DMS79 (cell line): ENCODE data around the gene DLG3.
A peak's percentile ranks its signal among the peaks of the same experiment; 100 is the strongest.

Source experiments
- DNase-seq: peaks from one replicate; lab custom pipeline; 2025; lab: John Stamatoyannopoulos, UW

The DLG3 gene

DNA sequence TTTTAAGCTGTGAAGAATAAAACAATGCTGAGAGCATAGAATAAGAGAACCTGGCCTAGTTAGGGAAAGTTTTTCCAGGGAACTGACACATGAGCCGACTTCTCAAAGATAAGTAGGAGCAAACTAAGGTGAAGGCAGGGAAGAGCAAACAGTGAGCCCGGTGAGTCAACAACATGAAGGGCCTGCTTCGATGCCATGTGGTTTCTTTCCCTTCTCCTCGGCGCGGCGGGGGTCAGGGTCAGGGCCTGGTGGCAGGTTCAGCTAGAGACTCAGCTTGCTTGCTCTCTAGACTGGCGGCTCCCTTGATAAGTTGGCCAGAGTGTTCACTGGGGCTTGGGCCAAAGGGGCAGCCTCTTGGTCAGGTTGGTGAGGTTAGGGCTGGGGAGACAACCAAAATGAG, 81.1 kb downstream of the DLG3 start:
- peak; percentile 18 for DNase-seq

DNA sequence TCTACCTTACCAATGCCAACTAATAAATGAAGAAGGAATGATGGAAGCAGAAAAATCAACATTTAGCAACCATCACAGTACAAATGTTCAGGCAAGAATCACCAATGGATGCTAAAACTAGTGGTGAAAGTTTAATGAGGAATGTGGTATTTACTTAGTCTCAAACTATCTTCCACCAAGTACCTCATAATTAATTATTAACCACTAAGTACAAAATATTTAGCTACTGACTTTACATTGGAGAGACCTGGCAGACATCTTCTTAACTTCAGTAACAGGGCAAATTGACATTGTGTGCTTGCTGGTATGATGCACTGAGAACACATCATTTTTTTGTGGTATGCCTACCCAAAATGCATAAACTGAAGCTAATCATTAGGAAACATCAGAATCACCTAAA, 82.4 kb downstream of the DLG3 start:
- no peak for DNase-seq

GRCh38 chrX:70527610-70528345, 83.1 kb downstream of the DLG3 start:
- no peak for DNase-seq

DNA sequence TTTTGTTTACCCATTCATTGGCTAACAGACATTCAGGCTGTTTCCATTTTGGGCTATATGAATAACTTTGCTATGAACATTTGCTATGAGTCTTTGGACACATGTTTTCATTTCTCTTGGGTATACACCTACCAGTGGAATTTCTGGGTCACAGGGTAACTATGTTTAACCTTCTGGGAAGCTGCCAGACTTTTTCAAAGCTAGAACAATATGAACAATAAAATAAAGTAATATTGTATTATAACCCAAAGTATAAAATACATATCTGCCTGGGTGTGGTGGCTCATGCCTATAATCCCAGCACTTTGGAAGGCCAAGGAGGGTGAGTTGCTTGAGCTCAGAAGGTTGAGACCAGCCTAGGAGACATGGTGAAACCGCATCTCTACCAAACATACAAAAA, 90.6 kb downstream of the DLG3 start:
- no peak for DNase-seq

DNA sequence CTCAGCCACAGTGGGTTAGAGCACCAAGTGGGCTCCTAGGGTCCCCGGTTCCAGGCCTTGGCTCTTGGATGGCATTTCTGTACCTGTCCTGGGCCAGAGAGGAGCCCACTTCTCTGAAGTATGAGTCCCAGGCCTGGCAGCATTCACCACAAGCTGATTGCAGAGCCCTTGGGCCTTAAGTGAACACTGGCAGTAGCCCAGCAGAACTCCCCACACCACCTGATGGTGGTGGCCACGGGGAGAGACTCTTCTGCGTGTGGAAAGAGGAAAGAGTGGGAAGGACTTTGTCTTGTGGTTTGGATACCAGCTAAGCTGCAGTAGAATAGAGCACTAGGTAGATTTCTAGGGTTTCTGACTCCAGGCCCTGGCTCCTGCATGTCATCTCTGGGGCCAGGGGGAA, 104.8 kb downstream of the DLG3 start:
- DNase-seq = no peak

- DNase-seq = no peak
These were observed 107.6 kb downstream of the DLG3 start for GRCh38 chrX:70552130-70552704.

GRCh38 chrX:70553516-70553915, 108.9 kb downstream of the DLG3 start:
- DNase-seq = no peak

DNA sequence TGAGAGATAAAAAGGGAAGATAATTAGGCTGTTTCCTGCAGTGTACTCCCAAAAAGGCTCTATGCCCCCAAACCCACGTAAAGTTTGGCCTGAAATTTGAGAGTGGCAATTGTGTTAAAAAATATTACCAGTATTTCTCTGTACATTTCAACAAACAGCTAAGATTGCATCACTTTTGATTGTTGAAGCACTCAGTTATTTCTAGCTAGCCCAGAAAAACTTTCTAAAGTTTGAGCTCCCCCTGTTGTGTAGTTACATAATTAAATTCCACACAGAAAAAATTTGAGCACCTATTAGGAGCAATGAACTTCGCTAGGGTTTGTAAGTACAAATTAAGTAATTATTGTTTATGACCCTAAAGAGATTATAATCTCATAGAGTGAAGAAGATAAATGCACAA, 109.4 kb downstream of the DLG3 start:
- DNase-seq = no peak

DNA sequence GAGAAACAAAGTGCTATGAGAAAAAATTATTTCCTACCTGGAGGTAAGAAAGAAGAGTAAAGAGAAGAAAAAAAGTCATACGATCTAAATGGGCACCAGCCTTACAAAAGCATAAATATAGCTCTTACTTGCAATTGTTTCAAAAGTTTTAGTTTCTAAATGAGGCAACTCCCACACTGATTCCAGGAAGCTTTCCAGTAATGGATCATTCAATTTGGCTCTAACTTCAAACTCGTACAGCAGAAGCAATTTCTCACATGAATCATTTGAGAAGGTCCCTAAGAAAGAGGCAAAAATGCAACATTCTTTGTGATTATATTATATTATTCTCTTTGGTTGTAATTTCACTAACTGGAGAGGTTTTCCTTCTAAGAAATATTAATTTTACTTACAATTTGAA, 109.9 kb downstream of the DLG3 start:
- no peak for DNase-seq

GRCh38 chrX:70554948-70555347, 110.3 kb downstream of the DLG3 start:
- DNase-seq = no peak
